HepG2 (cell line): ENCODE measurements around the gene PNPLA8.

ENCODE experiments used
- PBX3 ChIP-seq: sonication (generic); formaldehyde crosslinking; IDR thresholded peaks from 2 replicates; pipeline ENCODE4 v1.8.1; 2023; ENCODE audit warnings: missing genetic modification reagents, inconsistent platforms, borderline replicate concordance
- RARG ChIP-seq: sonication (generic); formaldehyde crosslinking; IDR thresholded peaks from 2 replicates; pipeline ENCODE4 v1.4.0; 2020; ENCODE audit warnings: low read depth, mild to moderate bottlenecking, missing genetic modification reagents

DNA sequence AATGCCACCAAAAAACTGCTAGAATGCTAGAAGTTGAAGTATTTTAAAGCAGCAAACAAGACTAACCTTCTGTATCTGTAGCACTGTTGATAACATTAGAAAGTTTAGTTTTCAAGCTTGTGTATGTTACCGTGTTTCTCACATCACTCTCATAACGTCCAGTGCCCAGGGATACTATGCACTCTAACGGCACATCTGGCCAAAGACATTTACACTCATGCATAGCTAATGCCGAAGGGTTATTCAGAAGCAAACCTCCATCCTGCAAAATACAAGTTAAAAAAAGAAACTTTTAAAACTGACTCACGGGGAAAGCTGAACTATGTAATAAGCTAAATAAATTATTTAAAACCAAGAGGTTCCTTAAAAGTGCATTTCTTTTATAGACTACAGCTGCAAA lies 46.8 kb downstream of the PNPLA8 start:
- TF ChIP-seq PBX3 (CRISPR knock-in tag) (no peak), RARG (CRISPR knock-in tag) (no peak)
